ENCODE data around the gene HPSE.

Gene HPSE

GRCh38 chr4:83281307-83281706, 53.3 kb downstream of the HPSE start:
- peak; percentile 2 for DNase-seq

GRCh38 chr4:83276299-83277040, 58.2 kb downstream of the HPSE start:
- DNase-seq, result no peak

GRCh38 chr4:83273926-83274325, 60.7 kb downstream of the HPSE start:
- DNase-seq, result peak; percentile 2

- DNase-seq, result no peak
Observed at GRCh38 chr4:83272900-83273299, 61.7 kb downstream of the HPSE start.

- no peak for DNase-seq
Observed at GRCh38 chr4:83269256-83269655, 65.4 kb downstream of the HPSE start.

GRCh38 chr4:83268491-83268890, 66.2 kb downstream of the HPSE start:
- no peak for DNase-seq

GRCh38 chr4:83267830-83268475, 66.7 kb downstream of the HPSE start:
- DNase-seq, result no peak

GRCh38 chr4:83267121-83267829, 67.4 kb downstream of the HPSE start:
- DNase-seq, result no peak

GRCh38 chr4:83266689-83267088, 68.0 kb downstream of the HPSE start:
- no peak for DNase-seq

GRCh38 chr4:83263106-83263505, 71.5 kb downstream of the HPSE start:
- DNase-seq, result no peak

GRCh38 chr4:83262682-83263081, 72.0 kb downstream of the HPSE start:
- DNase-seq, result no peak

GRCh38 chr4:83261307-83261706, 73.3 kb downstream of the HPSE start:
- DNase-seq, result no peak

- DNase-seq, result no peak
Observed at GRCh38 chr4:83259586-83259985, 75.1 kb downstream of the HPSE start.

- no peak for DNase-seq
Observed at GRCh38 chr4:83258461-83258860, 76.2 kb downstream of the HPSE start.

GRCh38 chr4:83257811-83258210, 76.8 kb downstream of the HPSE start:
- no peak for DNase-seq

GRCh38 chr4:83255584-83255983, 79.1 kb downstream of the HPSE start:
- DNase-seq, result no peak

- DNase-seq, result peak; percentile 81
Observed at GRCh38 chr4:83252782-83253405, 81.8 kb downstream of the HPSE start.

GRCh38 chr4:83251447-83251830, 83.2 kb downstream of the HPSE start:
- DNase-seq, result no peak

- no peak for DNase-seq
Observed at GRCh38 chr4:83250687-83251446, 83.8 kb downstream of the HPSE start.

- DNase-seq, result no peak
Observed at GRCh38 chr4:83248486-83248885, 86.2 kb downstream of the HPSE start.

- no peak for DNase-seq
Observed at GRCh38 chr4:83247415-83248357, 87.0 kb downstream of the HPSE start.

All from DMS53 (cell line).